Tibial artery (tissue), 4 donors: ENCODE data around the gene RGS11.

Experiments
- DNase-seq, 2 donors: peaks; one replicate each; pipeline ENCODE4 v3.0.0-alpha.2; 2019
- H3K27ac ChIP-seq, 2 donors: fragments of 200-600 bp; sonication (generic) in 1 of 2; 1 replicate in 1 of 2; 2 replicates in 1 of 2; pipeline ENCODE4 v1.5.1; 2018 to 2019; ENCODE audit warnings: mild to moderate bottlenecking in 1 of 2
- H3K27me3 ChIP-seq, 2 donors: fragments of 200-600 bp; sonication (generic) in 1 of 2; one replicate each; pipeline versions ENCODE4 v1.5.1 to v1.6.0; 2016 to 2019
- H3K36me3 ChIP-seq, 3 donors: fragments of 200-600 bp; sonication (generic) in 2 of 3; one replicate each; pipeline ENCODE4 v1.5.1; 2016 to 2019; ENCODE audit warnings: mild to moderate bottlenecking in 2 of 3
- H3K4me1 ChIP-seq, 4 donors: fragments of 200-600 bp; sonication (generic) in 2 of 4; 1 replicate in 3 of 4; 2 replicates in 1 of 4; pipeline ENCODE4 v1.5.1; 2016 to 2019
- H3K4me3 ChIP-seq, 2 donors: fragments of 200-600 bp; sonication (generic) in 1 of 2; 1 replicate in 1 of 2; 2 replicates in 1 of 2; pipeline ENCODE4 v1.5.1; 2018 to 2019; ENCODE audit warnings: mild to moderate bottlenecking in 2 of 2
- H3K9me3 ChIP-seq, 3 donors: fragments of 200-600 bp; sonication (generic) in 1 of 3; one replicate each; pipeline ENCODE4 v1.5.1; 2016 to 2019
- CTCF ChIP-seq, 2 experiments: fragments of 200-600 bp in 1 of 2; fragments of 450-650 bp in 1 of 2; IDR thresholded peaks; one replicate each; pipeline ENCODE4 v1.5.1; 2017 to 2019; ENCODE audit warnings: antibody characterized with exemption in 2 of 2, mild to moderate bottlenecking in 1 of 2, moderate library complexity in 1 of 2
- intact Hi-C: fragments of 100-400 bp; cut with DNase I; formaldehyde crosslinking; loops from one replicate; pipeline ENCODE4 v1.15.0; 2023; ENCODE audit warnings: low total_unique reads

RGS11 gene

DNA sequence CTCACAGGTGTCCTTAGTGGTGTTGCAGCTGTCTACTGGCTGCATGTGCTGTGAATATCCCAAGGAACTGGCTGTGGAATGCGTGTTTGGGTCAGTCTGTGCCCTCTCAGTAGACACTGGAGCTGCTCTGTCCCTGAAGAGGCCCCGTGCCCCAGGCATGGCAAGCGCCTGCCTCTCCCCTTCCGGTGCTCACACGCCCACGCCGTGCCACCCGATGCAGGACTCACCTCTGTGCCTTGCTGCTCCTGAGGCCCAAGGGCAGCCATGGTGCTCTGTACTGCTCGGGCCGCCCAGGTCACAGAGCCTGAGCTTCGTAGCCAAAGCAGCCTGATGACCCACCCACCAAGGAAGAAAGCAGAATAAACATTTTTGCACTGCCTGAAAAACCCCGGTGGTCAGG is 10.0 kb downstream of the RGS11 start:
- H3K27ac ChIP-seq = no peak overlapping the region
- no peaks in the 10 kb centered on the region for H3K4me1 ChIP-seq
- H3K36me3 ChIP-seq = peaks cover 32 to 51% (median 43%) of the 10 kb centered on the region in 3 donors
- intact Hi-C loops = no loop called here
- H3K27me3 ChIP-seq = no peaks in the 10 kb centered on the region
- TF ChIP-seq CTCF (IDR thresholded peaks at IDR 0.05) = no peak
- no peak for DNase-seq
- H3K9me3 ChIP-seq = no peaks in the 10 kb centered on the region
- H3K4me3 ChIP-seq = no peak overlapping the region

DNA sequence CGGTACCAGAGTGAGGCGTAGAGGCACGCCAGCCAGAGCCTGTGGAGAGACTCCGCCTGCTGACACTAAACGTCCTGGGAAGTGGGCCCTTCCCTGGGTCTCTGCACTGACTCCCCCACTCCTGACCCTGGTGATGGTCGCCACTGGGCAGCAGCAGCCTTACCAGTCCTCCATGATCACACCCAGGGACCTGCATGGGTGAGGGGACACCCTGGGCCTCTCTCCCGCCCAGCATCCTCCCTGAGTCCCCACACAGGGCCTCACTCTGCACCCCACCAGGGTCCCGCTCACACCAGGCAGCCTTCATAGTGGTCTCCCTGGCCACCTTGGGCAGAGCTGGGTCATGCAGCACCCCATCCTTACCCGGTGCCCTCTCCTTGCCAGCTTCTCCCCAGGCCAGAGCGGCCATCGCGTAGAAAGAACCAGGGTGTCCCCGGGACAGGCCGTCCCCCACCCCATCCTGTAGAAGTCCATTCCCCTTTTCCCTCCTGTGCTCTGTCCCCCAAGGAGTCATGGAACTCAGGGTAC is 10.7 kb downstream of the RGS11 start:
- intact Hi-C loops = no loop called here
- Histone ChIP-seq H3K36me3 (peaks cover 36 to 58% (median 50%) of the 10 kb centered on the region in 3 donors), H3K9me3 (no peaks in the 10 kb centered on the region), H3K4me1 (no peaks in the 10 kb centered on the region), H3K27ac (no peak overlapping the region), H3K27me3 (no peaks in the 10 kb centered on the region), H3K4me3 (no peak overlapping the region)
- no peak for TF ChIP-seq CTCF (IDR thresholded peaks at IDR 0.05)
- no peak for DNase-seq

GRCh38 chr16:264440-264951 is 11.2 kb downstream of the RGS11 start:
- intact Hi-C loops = no loop called here
- Histone ChIP-seq H3K27me3 (no peaks in the 10 kb centered on the region), H3K4me1 (no peaks in the 10 kb centered on the region), H3K4me3 (no peak overlapping the region), H3K36me3 (peaks cover 42 to 63% (median 56%) of the 10 kb centered on the region in 3 donors), H3K27ac (no peak overlapping the region), H3K9me3 (no peaks in the 10 kb centered on the region)
- peak in 1 of 2 donors; percentile 64 for DNase-seq
- TF ChIP-seq CTCF (IDR thresholded peaks at IDR 0.05) = no peak

GRCh38 chr16:263944-264343 is 11.8 kb downstream of the RGS11 start:
- DNase-seq = no peak
- no peaks in the 10 kb centered on the region for H3K9me3 ChIP-seq
- H3K27ac ChIP-seq = no peak overlapping the region
- H3K36me3 ChIP-seq = peaks cover 42 to 69% (median 60%) of the 10 kb centered on the region in 3 donors
- no peaks in the 10 kb centered on the region for H3K4me1 ChIP-seq
- intact Hi-C loops = no loop called here
- TF ChIP-seq CTCF (IDR thresholded peaks at IDR 0.05) = no peak
- H3K27me3 ChIP-seq = no peaks in the 10 kb centered on the region
- H3K4me3 ChIP-seq = no peak overlapping the region

GRCh38 chr16:263182-263774 is 12.5 kb downstream of the RGS11 start:
- H3K4me1 ChIP-seq = no peaks in the 10 kb centered on the region
- peaks cover 42 to 75% (median 60%) of the 10 kb centered on the region in 3 donors for H3K36me3 ChIP-seq
- intact Hi-C loops = no loop called here
- no peak for DNase-seq
- TF ChIP-seq CTCF (IDR thresholded peaks at IDR 0.05) = no peak
- no peak overlapping the region for H3K4me3 ChIP-seq
- H3K9me3 ChIP-seq = no peaks in the 10 kb centered on the region
- no peaks in the 10 kb centered on the region for H3K27me3 ChIP-seq
- no peak overlapping the region for H3K27ac ChIP-seq
